B cell (primary cell): ENCODE measurements around the gene BOK. TPM values are rescaled to one million over a fixed set of nuclear protein-coding genes. Genes with fewer than 3 reads are reported as not detected.
"Not testable (repeated sequence)": the region's sequence is repeated elsewhere in the genome, so short reads cannot be mapped to it uniquely, and the experiment has no call there.

Experiments used
- ATAC-seq: fragments of 200-7000 bp; cut with Tn5 transposase; one replicate; pipeline ENCODE4 v1.10.0; 2021; ENCODE audit warnings: low read depth, mild to moderate bottlenecking, moderate number of reproducible peaks, moderate library complexity
- CTCF ChIA-PET: fragments of 350-600 bp; sonication (Branson Sonifier 250); formaldehyde crosslinking; loops from one replicate; lab custom pipeline; 2021; ENCODE audit warnings: antibody characterized with exemption, inconsistent platforms; lab: Charles Lee
- POLR2A ChIA-PET: fragments of 350-600 bp; sonication (Branson Sonifier 250); formaldehyde crosslinking; loops from one replicate; lab custom pipeline; 2021; ENCODE audit warnings: antibody characterized with exemption; lab: Charles Lee
- DNase-seq: peaks from one replicate; pipeline ENCODE4 v3.0.0; 2013
- H2AFZ ChIP-seq: 2 replicates; pipeline ENCODE4 v1.6.1; 2012; ENCODE audit warnings: mild to moderate bottlenecking, low read depth, low read length; ENCODE audit not compliant: insufficient read depth, poor library complexity, severe bottlenecking
- H3K27ac ChIP-seq, 2 donors: 1 replicate in 1 of 2; 2 replicates in 1 of 2; pipeline ENCODE4 v1.5.1; 2012 to 2013; ENCODE audit warnings: low read length in 2 of 2, mild to moderate bottlenecking in 2 of 2, moderate library complexity in 1 of 2
- H3K27me3 ChIP-seq, 4 experiments: fragments of 200-600 bp in 1 of 4; sonication (generic) in 1 of 4; replicated peaks in 1 of 4; 1 replicate in 2 of 4; 2 replicates in 2 of 4; pipeline versions ENCODE4 v1.6.1 to v1.7.0; 2013 to 2016; ENCODE audit warnings: low read length in 3 of 4, mild to moderate bottlenecking in 2 of 4, mixed read lengths in 1 of 4, moderate library complexity in 1 of 4; ENCODE audit not compliant: insufficient read depth in 4 of 4, control insufficient read depth in 3 of 4; ENCODE audit errors: control extremely low read depth in 1 of 4
- H3K36me3 ChIP-seq, 2 experiments: replicated peaks in 1 of 2; 1 replicate in 1 of 2; 2 replicates in 1 of 2; pipeline versions ENCODE4 v1.6.1 to v1.7.1; 2013; ENCODE audit warnings: low read length in 1 of 2; ENCODE audit not compliant: insufficient read depth in 2 of 2, control insufficient read depth in 1 of 2; ENCODE audit errors: control extremely low read depth in 1 of 2, extremely low read depth in 1 of 2
- H3K4me1 ChIP-seq, 2 donors: fragments of 200-600 bp in 1 of 2; sonication (generic) in 1 of 2; 1 replicate in 1 of 2; 2 replicates in 1 of 2; pipeline versions ENCODE4 v1.5.1 to v1.6.1; 2013 to 2017; ENCODE audit warnings: low read length in 2 of 2; ENCODE audit not compliant: control insufficient read depth in 2 of 2, insufficient read depth in 2 of 2
- H3K4me2 ChIP-seq: replicated peaks from 2 replicates; pipeline ENCODE3; 2012; ENCODE audit warnings: mild to moderate bottlenecking, low read depth, low read length; ENCODE audit not compliant: poor library complexity, severe bottlenecking
- H3K4me3 ChIP-seq, 5 experiments: fragments of 200-600 bp in 1 of 5; sonication (generic) in 1 of 5; 1 replicate in 3 of 5; 2 replicates in 2 of 5; pipeline versions ENCODE4 v1.5.1 to v1.7.0; 2011 to 2016; ENCODE audit warnings: low read length in 4 of 5, mild to moderate bottlenecking in 4 of 5, low read depth in 2 of 5, control low read depth in 1 of 5, moderate library complexity in 1 of 5; ENCODE audit not compliant: insufficient read depth in 1 of 5; ENCODE audit errors: control extremely low read depth in 1 of 5, extremely low read depth in 1 of 5
- H3K79me2 ChIP-seq: fragments of 200-600 bp; sonication (generic); one replicate; pipeline ENCODE4 v1.6.0; 2016; ENCODE audit warnings: low read length; ENCODE audit not compliant: control insufficient read depth, insufficient read depth
- H3K9ac ChIP-seq: fragments of 200-600 bp; sonication (generic); 2 replicates; pipeline ENCODE4 v1.6.1; 2017; ENCODE audit warnings: mild to moderate bottlenecking, low read length, moderate library complexity
- H3K9me3 ChIP-seq, 3 donors: one replicate each; pipeline versions ENCODE4 v1.6.1 to v1.7.1; 2013; ENCODE audit warnings: low read length in 2 of 3; ENCODE audit not compliant: control insufficient read depth in 2 of 3, insufficient read depth in 1 of 3; ENCODE audit errors: control extremely low read depth in 1 of 3
- H4K20me1 ChIP-seq: 2 replicates; pipeline ENCODE4 v1.6.0; 2012; ENCODE audit warnings: mild to moderate bottlenecking, low read length; ENCODE audit not compliant: insufficient read depth, control insufficient read depth, poor library complexity, severe bottlenecking
- H3K27ac Mint-ChIP-seq: one replicate; pipeline ENCODE4 v1.8.0; 2021; ENCODE audit warnings: mixed read lengths
- H3K27me3 Mint-ChIP-seq: one replicate; pipeline ENCODE4 v1.8.0; 2021; ENCODE audit warnings: mixed read lengths
- H3K4me1 Mint-ChIP-seq: one replicate; pipeline ENCODE4 v1.8.0; 2021; ENCODE audit warnings: mixed read lengths
- H3K4me3 Mint-ChIP-seq: one replicate; pipeline ENCODE4 v1.8.0; 2021; ENCODE audit warnings: mixed read lengths
- H3K9me3 Mint-ChIP-seq: one replicate; pipeline ENCODE4 v1.8.0; 2022; ENCODE audit warnings: mixed read lengths; ENCODE audit not compliant: insufficient read depth
- EZH2 ChIP-seq: IDR thresholded peaks from 2 replicates; pipeline ENCODE4 v1.6.1; 2012; ENCODE audit warnings: borderline replicate concordance, low read depth, mild to moderate bottlenecking, moderate library complexity, low read length; ENCODE audit not compliant: insufficient read depth, poor library complexity, severe bottlenecking
- WGBS: methylation state at CpG from one replicate; pipeline ENCODE4 v1.1.5; 2013; ENCODE audit warnings: missing lambda C conversion rate; ENCODE audit not compliant: insufficient coverage; 5-methylcytosine and 5-hydroxymethylcytosine counted together
- intact Hi-C: fragments of 100-400 bp; cut with micrococcal nuclease; formaldehyde crosslinking; loops from one replicate; pipeline ENCODE4 v1.10.0; 2022
- polyA plus RNA-seq: library from polyadenylated mRNA; depleted of rRNA; stranded (reverse); fragments of >200 nt; gene quantifications from 2 replicates; pipeline ENCODE4 v1.2.3, GENCODE V29; 2012
- total RNA-seq, 2 donors: library from RNA; stranded (reverse); fragments of 120-200 nt in 1 of 2; gene quantifications; 1 replicate in 1 of 2; 2 replicates in 1 of 2; pipeline versions ENCODE4 v1.2.3 to v1.2.4, GENCODE V29; 2013 to 2022
- TF ChIP-seq, protein P1 (sequence below): fragments of 200-600 bp; IDR thresholded peaks from one replicate; pipeline ENCODE4 v1.8.0; 2022; ENCODE audit warnings: antibody characterized with exemption, mild to moderate bottlenecking

Gene BOK
- total and polyA plus RNA-seq, 2 donors (not counting 1 experiment from before 2014, with no cell fraction given): 0.10 to 0.22 TPM

- WGBS: 90% methylated on average over 10 of the region's 10 CpGs
- peaks cover 2% of the 10 kb centered on the region for H3K27me3 Mint-ChIP-seq
- H3K27ac Mint-ChIP-seq: no peak overlapping the region
Measured at GRCh38 chr2:241565411-241565810, 6.9 kb downstream of the BOK start.

GRCh38 chr2:241566021-241566420 is 7.5 kb downstream of the BOK start:
- H3K27ac Mint-ChIP-seq, POLR2A ChIA-PET, H3K4me3 Mint-ChIP-seq, H3K27ac ChIP-seq, H3K27me3 Mint-ChIP-seq, ATAC-seq, H3K4me2 ChIP-seq, H3K36me3 ChIP-seq, CTCF ChIA-PET, intact Hi-C loops, H3K9me3 Mint-ChIP-seq, H3K9ac ChIP-seq, H2AFZ ChIP-seq, H3K79me2 ChIP-seq, H3K27me3 ChIP-seq, H3K9me3 ChIP-seq, H4K20me1 ChIP-seq, H3K4me1 Mint-ChIP-seq, H3K4me1 ChIP-seq, DNase-seq, H3K4me3 ChIP-seq: not testable (repeated sequence)
- 89% methylated on average over 7 of the region's 11 CpGs for WGBS

More at GRCh38 chr2:241565411-241565810, 6.9 kb downstream of the BOK start:
- TF ChIP-seq EZH2: no peak
- TF ChIP-seq, protein P1, sequence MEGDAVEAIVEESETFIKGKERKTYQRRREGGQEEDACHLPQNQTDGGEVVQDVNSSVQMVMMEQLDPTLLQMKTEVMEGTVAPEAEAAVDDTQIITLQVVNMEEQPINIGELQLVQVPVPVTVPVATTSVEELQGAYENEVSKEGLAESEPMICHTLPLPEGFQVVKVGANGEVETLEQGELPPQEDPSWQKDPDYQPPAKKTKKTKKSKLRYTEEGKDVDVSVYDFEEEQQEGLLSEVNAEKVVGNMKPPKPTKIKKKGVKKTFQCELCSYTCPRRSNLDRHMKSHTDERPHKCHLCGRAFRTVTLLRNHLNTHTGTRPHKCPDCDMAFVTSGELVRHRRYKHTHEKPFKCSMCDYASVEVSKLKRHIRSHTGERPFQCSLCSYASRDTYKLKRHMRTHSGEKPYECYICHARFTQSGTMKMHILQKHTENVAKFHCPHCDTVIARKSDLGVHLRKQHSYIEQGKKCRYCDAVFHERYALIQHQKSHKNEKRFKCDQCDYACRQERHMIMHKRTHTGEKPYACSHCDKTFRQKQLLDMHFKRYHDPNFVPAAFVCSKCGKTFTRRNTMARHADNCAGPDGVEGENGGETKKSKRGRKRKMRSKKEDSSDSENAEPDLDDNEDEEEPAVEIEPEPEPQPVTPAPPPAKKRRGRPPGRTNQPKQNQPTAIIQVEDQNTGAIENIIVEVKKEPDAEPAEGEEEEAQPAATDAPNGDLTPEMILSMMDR: no peak
- DNase-seq: no peak
- Mint-ChIP-seq H3K4me3 (no peak overlapping the region), H3K4me1 (peaks cover 1% of the 10 kb centered on the region), H3K9me3 (no peaks in the 10 kb centered on the region)
- Histone ChIP-seq H3K4me1 (no peaks in the 10 kb centered on the region), H3K36me3 (no peaks in the 10 kb centered on the region), H3K4me3 (no peak overlapping the region), H3K9ac (no peak overlapping the region), H4K20me1 (no peaks in the 10 kb centered on the region), H3K9me3 (no peaks in the 10 kb centered on the region), H3K27me3 (peaks cover 0 to 5% (median 2%) of the 10 kb centered on the region in 4 experiments), H3K27ac (no peak overlapping the region), H2AFZ (no peak overlapping the region), H3K4me2 (no peak overlapping the region), H3K79me2 (no peaks in the 10 kb centered on the region)
- ChIA-PET CTCF (no interaction called here), POLR2A (no interaction called here)
- no peak for ATAC-seq
- intact Hi-C loops: no loop called here
